Nephron progenitor cell (in vitro differentiated cells): ENCODE measurements around the gene PSMA5.

Experiments used
- DNase-seq: peaks from one replicate; pipeline ENCODE4 v3.0.0; 2021
- H3K27ac Mint-ChIP-seq: 2 replicates; pipeline ENCODE4 v1.8.0; 2021; ENCODE audit warnings: mild to moderate bottlenecking, moderate library complexity, mixed read lengths
- H3K27me3 Mint-ChIP-seq: 2 replicates; pipeline ENCODE4 v1.8.0; 2021; ENCODE audit warnings: mild to moderate bottlenecking, low read depth, mixed read lengths; ENCODE audit not compliant: poor library complexity
- H3K36me3 Mint-ChIP-seq: 2 replicates; pipeline ENCODE4 v1.8.0; 2021; ENCODE audit warnings: low read depth, mixed read lengths
- H3K4me1 Mint-ChIP-seq: 2 replicates; pipeline ENCODE4 v1.8.0; 2021; ENCODE audit warnings: mixed read lengths
- H3K4me3 Mint-ChIP-seq: 2 replicates; pipeline ENCODE4 v1.8.0; 2021; ENCODE audit warnings: mild to moderate bottlenecking, moderate library complexity, mixed read lengths
- H3K9me3 Mint-ChIP-seq: 2 replicates; pipeline ENCODE4 v1.8.0; 2021; ENCODE audit warnings: mild to moderate bottlenecking, moderate library complexity, mixed read lengths
- TF ChIP-seq, protein P1 (sequence below): fragments of 200-600 bp; sonication (generic); IDR thresholded peaks from 2 replicates; pipeline ENCODE4 v1.5.0; 2021; ENCODE audit warnings: antibody characterized with exemption

The PSMA5 gene

DNA sequence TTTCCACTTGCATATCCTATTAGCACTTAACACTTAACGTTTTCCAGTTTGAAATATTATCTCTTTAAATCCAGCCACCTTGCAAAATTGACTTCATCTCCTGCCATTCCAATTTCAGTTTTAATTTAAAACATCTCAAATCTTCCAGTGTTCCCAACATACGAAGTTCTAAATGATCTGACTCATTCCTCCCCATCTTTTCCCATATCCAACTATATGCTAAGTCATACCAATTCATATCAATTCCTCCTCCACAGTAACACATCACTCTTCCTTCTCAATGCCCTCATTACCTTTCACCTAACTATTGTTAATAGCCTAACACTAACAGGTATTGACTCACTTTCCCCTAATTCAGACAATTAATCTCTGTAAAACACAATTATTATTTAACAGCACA lies 2.8 kb downstream of the PSMA5 start:
- TF ChIP-seq, protein P1, sequence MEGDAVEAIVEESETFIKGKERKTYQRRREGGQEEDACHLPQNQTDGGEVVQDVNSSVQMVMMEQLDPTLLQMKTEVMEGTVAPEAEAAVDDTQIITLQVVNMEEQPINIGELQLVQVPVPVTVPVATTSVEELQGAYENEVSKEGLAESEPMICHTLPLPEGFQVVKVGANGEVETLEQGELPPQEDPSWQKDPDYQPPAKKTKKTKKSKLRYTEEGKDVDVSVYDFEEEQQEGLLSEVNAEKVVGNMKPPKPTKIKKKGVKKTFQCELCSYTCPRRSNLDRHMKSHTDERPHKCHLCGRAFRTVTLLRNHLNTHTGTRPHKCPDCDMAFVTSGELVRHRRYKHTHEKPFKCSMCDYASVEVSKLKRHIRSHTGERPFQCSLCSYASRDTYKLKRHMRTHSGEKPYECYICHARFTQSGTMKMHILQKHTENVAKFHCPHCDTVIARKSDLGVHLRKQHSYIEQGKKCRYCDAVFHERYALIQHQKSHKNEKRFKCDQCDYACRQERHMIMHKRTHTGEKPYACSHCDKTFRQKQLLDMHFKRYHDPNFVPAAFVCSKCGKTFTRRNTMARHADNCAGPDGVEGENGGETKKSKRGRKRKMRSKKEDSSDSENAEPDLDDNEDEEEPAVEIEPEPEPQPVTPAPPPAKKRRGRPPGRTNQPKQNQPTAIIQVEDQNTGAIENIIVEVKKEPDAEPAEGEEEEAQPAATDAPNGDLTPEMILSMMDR, result no peak
- Mint-ChIP-seq H3K4me3 (no peak overlapping the region), H3K4me1 (peaks cover 34% of the 10 kb centered on the region), H3K27me3 (no peaks in the 10 kb centered on the region), H3K27ac (no peak overlapping the region), H3K9me3 (no peaks in the 10 kb centered on the region), H3K36me3 (peaks cover 35% of the 10 kb centered on the region)
- DNase-seq, result no peak

DNA sequence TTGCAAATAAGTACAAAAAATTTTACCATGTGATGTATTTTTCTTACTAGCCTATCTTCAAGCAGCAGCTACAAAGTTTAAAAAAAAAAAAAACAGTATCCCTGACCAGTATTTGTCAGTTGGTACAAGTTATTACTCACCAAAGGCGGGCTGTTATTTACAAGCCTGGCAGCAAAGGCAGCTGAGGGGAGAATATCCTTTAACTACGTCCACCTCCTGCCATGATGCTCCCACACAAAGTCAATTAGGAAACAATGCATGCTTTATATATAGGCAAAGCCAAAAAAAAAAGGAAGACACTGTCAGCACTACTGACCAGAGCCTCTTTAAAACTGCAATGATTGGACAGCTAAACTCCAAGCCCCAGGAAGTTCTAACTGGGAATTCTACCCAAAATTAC lies 13.7 kb downstream of the PSMA5 start:
- Mint-ChIP-seq H3K4me3 (no peak overlapping the region), H3K4me1 (peaks cover 7% of the 10 kb centered on the region), H3K27me3 (no peaks in the 10 kb centered on the region), H3K36me3 (peaks cover 74% of the 10 kb centered on the region), H3K9me3 (no peaks in the 10 kb centered on the region), H3K27ac (no peak overlapping the region)
- no peak for DNase-seq
- TF ChIP-seq, protein P1, result no peak

DNA sequence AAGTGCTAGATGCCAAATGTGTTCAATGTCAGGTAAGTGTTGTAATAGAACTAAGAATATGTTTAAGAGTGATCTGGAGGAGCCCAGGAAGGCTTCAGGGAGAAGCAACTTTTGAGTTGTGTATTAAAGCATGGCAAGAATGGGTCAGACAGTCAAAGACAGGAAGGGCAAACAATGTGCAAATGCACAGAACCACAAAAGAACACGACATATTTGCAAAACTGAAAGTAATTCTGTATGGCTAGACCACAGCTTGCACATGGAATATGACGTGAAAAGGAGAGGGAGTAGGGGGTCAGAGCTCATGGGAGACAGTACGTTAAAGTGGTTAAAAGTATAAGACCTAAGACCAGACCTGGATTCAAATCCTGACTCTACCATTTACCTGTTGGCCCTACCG lies 21.4 kb downstream of the PSMA5 start:
- DNase-seq, result no peak
- Mint-ChIP-seq H3K27me3 (no peaks in the 10 kb centered on the region), H3K9me3 (no peaks in the 10 kb centered on the region), H3K36me3 (peaks cover 48% of the 10 kb centered on the region), H3K27ac (no peak overlapping the region), H3K4me1 (no peaks in the 10 kb centered on the region), H3K4me3 (no peak overlapping the region)
- TF ChIP-seq, protein P1, result no peak

DNA sequence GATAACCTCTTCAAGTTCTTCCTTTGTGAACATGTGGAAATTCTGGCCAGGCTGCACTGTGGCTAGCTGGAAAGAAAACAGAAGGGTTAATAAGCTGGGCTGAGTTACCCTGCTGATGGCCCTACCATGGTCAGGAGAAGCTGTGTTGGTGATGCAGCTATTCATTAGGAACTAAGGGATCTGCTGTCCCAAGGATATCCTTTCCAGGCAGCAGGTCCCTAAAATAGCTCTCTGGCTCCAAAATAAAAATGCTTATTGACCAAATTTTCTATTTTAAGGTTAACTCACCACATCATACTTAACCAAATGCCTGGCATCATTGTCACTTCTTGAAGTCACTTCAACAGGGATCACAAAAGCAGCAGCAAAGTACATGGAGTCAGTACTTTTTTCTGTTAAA lies 24.2 kb downstream of the PSMA5 start:
- H3K4me3 Mint-ChIP-seq, result no peak overlapping the region

DNA sequence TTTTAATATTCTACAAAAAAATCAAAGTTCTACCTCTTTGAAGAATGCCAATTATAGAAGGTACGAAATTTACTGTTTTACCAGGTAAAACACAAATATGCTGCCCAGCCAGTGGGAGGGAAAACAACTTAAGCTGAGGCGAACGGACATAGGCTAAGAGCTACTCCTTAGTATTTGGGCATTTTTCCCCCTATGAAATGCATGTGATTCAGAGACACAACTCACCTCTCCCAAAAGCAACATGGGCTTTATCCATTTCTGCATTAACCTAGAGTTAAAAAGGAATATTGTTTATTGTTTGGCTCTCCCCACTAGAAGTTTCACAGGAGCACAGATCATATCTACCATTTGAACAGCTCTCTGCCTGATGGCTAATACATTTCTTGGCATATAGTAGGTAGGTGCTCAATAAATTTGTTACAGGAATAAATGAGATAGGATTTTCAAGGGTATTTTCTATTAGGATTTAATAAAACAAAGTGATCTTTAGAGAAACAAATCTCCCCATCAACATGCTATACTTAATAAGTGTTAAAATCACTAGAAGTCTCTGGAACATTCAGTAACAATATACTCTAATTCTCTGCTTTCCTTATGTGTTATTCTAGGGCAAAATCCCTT lies 26.1 kb downstream of the PSMA5 start:
- DNase-seq, result no peak
- TF ChIP-seq, protein P1, result no peak
- H3K4me3 Mint-ChIP-seq, result no peak overlapping the region
- peaks cover 21% of the 10 kb centered on the region for H3K27me3 Mint-ChIP-seq
- no peak overlapping the region for H3K27ac Mint-ChIP-seq
- peaks cover 11% of the 10 kb centered on the region for H3K36me3 Mint-ChIP-seq
- peaks cover 34% of the 10 kb centered on the region for H3K4me1 Mint-ChIP-seq
- no peaks in the 10 kb centered on the region for H3K9me3 Mint-ChIP-seq

More for the DNA sequence above, 24.2 kb downstream of the PSMA5 start:
- Mint-ChIP-seq H3K9me3 (no peaks in the 10 kb centered on the region), H3K36me3 (peaks cover 25% of the 10 kb centered on the region), H3K27me3 (peaks cover 2% of the 10 kb centered on the region), H3K27ac (no peak overlapping the region), H3K4me1 (peaks cover 16% of the 10 kb centered on the region)
- TF ChIP-seq, protein P1, result no peak
- DNase-seq, result no peak

DNA sequence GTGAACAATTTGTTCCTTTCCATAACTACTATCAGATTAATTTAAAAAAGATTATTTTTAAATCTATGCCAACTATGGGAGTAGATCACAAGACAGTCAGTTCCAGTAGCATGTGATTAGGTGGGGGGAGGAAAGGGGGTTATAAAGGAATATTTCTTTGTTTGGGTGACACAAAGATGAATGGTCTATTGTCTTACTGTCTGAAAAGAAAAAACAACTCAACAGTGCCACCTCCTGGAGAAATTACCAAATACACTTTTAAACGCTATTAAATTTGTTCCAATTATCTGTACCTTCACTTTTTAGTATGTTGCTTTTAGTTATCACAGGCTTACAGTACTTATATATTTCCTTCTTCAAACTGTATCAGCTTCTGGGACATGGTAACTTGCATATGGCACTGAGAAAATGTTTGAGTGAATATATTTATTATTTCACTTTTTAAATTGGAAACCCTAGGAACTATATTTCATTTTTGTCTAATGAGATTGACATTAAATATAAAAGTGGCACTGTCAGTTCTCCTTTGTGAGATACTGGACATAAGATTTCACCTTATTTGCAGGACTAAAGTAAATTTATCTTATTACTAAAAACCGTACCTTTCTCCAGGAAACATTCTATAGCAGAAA lies 26.8 kb downstream of the PSMA5 start:
- Mint-ChIP-seq H3K4me1 (peaks cover 38% of the 10 kb centered on the region), H3K36me3 (peaks cover 4% of the 10 kb centered on the region), H3K9me3 (no peaks in the 10 kb centered on the region), H3K27ac (no peak overlapping the region), H3K4me3 (peak overlapping the region; percentile 69), H3K27me3 (peaks cover 25% of the 10 kb centered on the region)
- TF ChIP-seq, protein P1, result peak; percentile 64
- DNase-seq, result peak; percentile 24
